CD14-positive monocyte (primary cell): ENCODE data around the gene TAPT1. TPM values are rescaled to one million over a fixed set of nuclear protein-coding genes. Genes with fewer than 3 reads are reported as not detected.

ENCODE experiments used
- DNase-seq, 3 donors: peaks; one replicate each; pipeline ENCODE4 v3.0.0-alpha.2; 2011 to 2022
- H2AFZ ChIP-seq: 2 replicates; pipeline ENCODE4 v1.6.0; 2012; ENCODE audit warnings: mild to moderate bottlenecking, low read depth, low read length, inconsistent platforms; ENCODE audit not compliant: insufficient read depth, poor library complexity, severe bottlenecking
- H3K27ac ChIP-seq, 2 donors: 1 replicate in 1 of 2; 2 replicates in 1 of 2; pipeline ENCODE4 v1.5.1; 2012 to 2013; ENCODE audit warnings: low read length in 2 of 2, control low read depth in 1 of 2, inconsistent platforms in 1 of 2, low read depth in 1 of 2, mild to moderate bottlenecking in 1 of 2
- H3K27me3 ChIP-seq, 2 donors: one replicate each; pipeline versions ENCODE4 v1.6.0 to v1.6.1; 2011 to 2013; ENCODE audit warnings: low read length in 2 of 2; ENCODE audit not compliant: control insufficient read depth in 2 of 2, insufficient read depth in 2 of 2
- H3K36me3 ChIP-seq, 2 donors: replicated peaks in 1 of 2; 1 replicate in 1 of 2; 2 replicates in 1 of 2; pipeline versions ENCODE4 v1.5.1 to v1.6.1; 2012 to 2013; ENCODE audit warnings: low read length in 2 of 2, control low read depth in 1 of 2, inconsistent platforms in 1 of 2, mild to moderate bottlenecking in 1 of 2; ENCODE audit not compliant: insufficient read depth in 2 of 2, control insufficient read depth in 1 of 2
- H3K4me1 ChIP-seq, 2 donors: 1 replicate in 1 of 2; 2 replicates in 1 of 2; pipeline versions ENCODE4 v1.5.1 to v1.6.1; 2012 to 2013; ENCODE audit warnings: low read length in 2 of 2, control low read depth in 1 of 2, inconsistent platforms in 1 of 2, mild to moderate bottlenecking in 1 of 2, moderate library complexity in 1 of 2; ENCODE audit not compliant: insufficient read depth in 2 of 2, control insufficient read depth in 1 of 2
- H3K4me2 ChIP-seq: replicated peaks from 2 replicates; pipeline ENCODE3; 2012; ENCODE audit warnings: low read length, moderate library complexity, mild to moderate bottlenecking; ENCODE audit not compliant: poor library complexity, severe bottlenecking; ENCODE audit errors: extremely low read depth
- H3K4me3 ChIP-seq, 3 experiments: fragments of 200-600 bp in 1 of 3; sonication (generic) in 1 of 3; replicated peaks in 1 of 3; 1 replicate in 2 of 3; 2 replicates in 1 of 3; pipeline ENCODE4 v1.5.1; 2011 to 2013; ENCODE audit warnings: low read length in 3 of 3, mild to moderate bottlenecking in 3 of 3, control low read depth in 2 of 3, low read depth in 2 of 3, inconsistent platforms in 1 of 3, moderate library complexity in 1 of 3
- H3K79me2 ChIP-seq: 2 replicates; pipeline ENCODE4 v1.6.0; 2012; ENCODE audit warnings: mild to moderate bottlenecking, control low read depth, inconsistent platforms, low read length, moderate library complexity; ENCODE audit not compliant: insufficient read depth
- H3K9ac ChIP-seq: 2 replicates; pipeline ENCODE4 v1.6.0; 2017; ENCODE audit warnings: low read length, mild to moderate bottlenecking; ENCODE audit not compliant: insufficient read depth, poor library complexity, severe bottlenecking
- H3K9me3 ChIP-seq, 2 donors: replicated peaks in 1 of 2; 1 replicate in 1 of 2; 2 replicates in 1 of 2; pipeline versions ENCODE4 v1.5.1 to v1.6.1; 2012 to 2013; ENCODE audit warnings: low read length in 2 of 2, control low read depth in 1 of 2; ENCODE audit not compliant: control insufficient read depth in 1 of 2, insufficient read depth in 1 of 2
- H4K20me1 ChIP-seq: 2 replicates; pipeline ENCODE4 v1.6.0; 2012; ENCODE audit warnings: mild to moderate bottlenecking, low read length, control low read depth, moderate library complexity; ENCODE audit not compliant: insufficient read depth
- H3K27ac Mint-ChIP-seq, 7 donors: one replicate each; pipeline ENCODE4 v1.8.0; 2020; ENCODE audit warnings: mild to moderate bottlenecking in 7 of 7, mixed read lengths in 7 of 7, moderate library complexity in 6 of 7, inconsistent platforms in 2 of 7
- H3K27me3 Mint-ChIP-seq, 3 donors: one replicate each; pipeline ENCODE4 v1.8.0; 2021 to 2022; ENCODE audit warnings: low read depth in 3 of 3, mild to moderate bottlenecking in 3 of 3, mixed read lengths in 3 of 3, moderate library complexity in 3 of 3, inconsistent platforms in 1 of 3
- H3K36me3 Mint-ChIP-seq, 2 donors: one replicate each; pipeline ENCODE4 v1.8.0; 2020; ENCODE audit warnings: mixed read lengths in 2 of 2, inconsistent platforms in 1 of 2, mild to moderate bottlenecking in 1 of 2
- H3K4me1 Mint-ChIP-seq: one replicate; pipeline ENCODE4 v1.8.0; 2020; ENCODE audit warnings: mild to moderate bottlenecking, mixed read lengths
- H3K4me3 Mint-ChIP-seq, 2 donors: one replicate each; pipeline ENCODE4 v1.8.0; 2020; ENCODE audit warnings: mild to moderate bottlenecking in 2 of 2, mixed read lengths in 2 of 2, moderate library complexity in 1 of 2
- H3K9me3 Mint-ChIP-seq, 7 donors: one replicate each; pipeline ENCODE4 v1.8.0; 2020 to 2022; ENCODE audit warnings: mixed read lengths in 7 of 7, mild to moderate bottlenecking in 6 of 7, moderate library complexity in 6 of 7, inconsistent platforms in 2 of 7
- WGBS: methylation state at CpG from one replicate; pipeline ENCODE4 v1.1.5; 2013; ENCODE audit warnings: missing lambda C conversion rate; ENCODE audit not compliant: insufficient coverage; 5-methylcytosine and 5-hydroxymethylcytosine counted together
- intact Hi-C, 2 donors: fragments of 100-400 bp; cut with micrococcal nuclease; formaldehyde crosslinking; loops; one replicate each; pipeline versions ENCODE4 v1.15.0 to v1.15.1; 2023
- polyA plus RNA-seq, 3 donors: library from polyadenylated mRNA; depleted of rRNA in 1 of 3; unstranded in 2 of 3; stranded (reverse) in 1 of 3; fragments of 300-500 nt in 2 of 3; fragments of >200 nt in 1 of 3; fragmentation: Illumina TruSeq in 2 of 3; gene quantifications; 1 replicate in 2 of 3; 2 replicates in 1 of 3; pipeline ENCODE4 v1.2.3, GENCODE V29; 2012 to 2021
- TF ChIP-seq, protein P1 (sequence below): fragments of 200-600 bp; IDR thresholded peaks from one replicate; pipeline ENCODE4 v1.8.0; 2022; ENCODE audit warnings: antibody characterized with exemption, mild to moderate bottlenecking

TAPT1 gene
- polyA plus RNA-seq, 3 donors, result 15.2 to 18.4 (median 16.0) TPM

DNA sequence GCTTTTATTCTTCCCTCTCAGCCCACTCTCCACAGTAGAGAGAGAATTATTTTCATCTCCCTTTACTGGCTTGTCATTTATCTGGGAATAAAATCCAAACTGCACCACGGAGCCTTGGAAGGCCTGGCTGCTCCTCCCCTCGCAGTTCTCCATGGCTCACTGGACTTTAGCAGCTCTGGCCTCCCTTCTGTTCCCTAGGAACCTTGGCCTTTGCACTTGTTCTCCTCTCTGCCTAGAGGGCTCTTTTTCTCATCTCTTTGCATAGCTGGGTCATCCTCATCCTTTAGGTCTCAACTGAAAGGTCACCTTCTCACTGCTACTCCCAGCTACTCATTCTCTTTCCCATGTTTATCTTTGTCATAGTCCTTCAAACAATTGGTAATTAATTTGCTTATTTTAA is 31.3 kb upstream of the TAPT1 start:
- H2AFZ ChIP-seq, result no peak overlapping the region
- WGBS, result 100% methylated on average over 2 of the region's 2 CpGs
- peaks cover 0 to 1% (median 0%) of the 10 kb centered on the region in 3 donors for H3K27me3 Mint-ChIP-seq

DNA sequence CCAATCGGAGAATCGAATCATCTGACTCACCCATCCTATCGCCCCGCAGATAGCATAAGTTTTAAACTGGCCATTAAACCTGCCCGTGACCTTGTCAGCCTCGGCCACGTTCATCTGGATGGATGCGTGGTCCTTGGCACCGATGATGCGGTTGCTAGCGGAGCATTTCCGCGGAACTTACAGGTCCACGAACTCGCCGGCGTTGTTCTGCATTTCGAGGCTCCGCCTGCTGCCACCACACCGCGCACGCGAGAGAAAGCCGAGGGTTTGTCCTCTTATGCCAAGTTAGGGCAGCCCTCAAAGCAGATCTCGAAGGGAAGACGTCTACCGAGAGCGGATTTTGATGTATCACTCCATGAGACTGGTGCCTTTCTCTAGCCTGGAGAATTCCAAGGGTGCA is 30.1 kb upstream of the TAPT1 start:
- Histone ChIP-seq H3K27me3 (no peaks in the 10 kb centered on the region), H4K20me1 (no peaks in the 10 kb centered on the region), H3K9me3 (peaks cover 0 to 6% of the 10 kb centered on the region in 2 donors), H3K4me1 (no peaks in the 10 kb centered on the region), H3K4me3 (no peak overlapping the region), H3K79me2 (no peaks in the 10 kb centered on the region), H3K27ac (no peak overlapping the region), H2AFZ (no peak overlapping the region), H3K4me2 (no peak overlapping the region), H3K9ac (no peak overlapping the region), H3K36me3 (peaks cover 0 to 17% of the 10 kb centered on the region in 2 donors)
- TF ChIP-seq, protein P1, sequence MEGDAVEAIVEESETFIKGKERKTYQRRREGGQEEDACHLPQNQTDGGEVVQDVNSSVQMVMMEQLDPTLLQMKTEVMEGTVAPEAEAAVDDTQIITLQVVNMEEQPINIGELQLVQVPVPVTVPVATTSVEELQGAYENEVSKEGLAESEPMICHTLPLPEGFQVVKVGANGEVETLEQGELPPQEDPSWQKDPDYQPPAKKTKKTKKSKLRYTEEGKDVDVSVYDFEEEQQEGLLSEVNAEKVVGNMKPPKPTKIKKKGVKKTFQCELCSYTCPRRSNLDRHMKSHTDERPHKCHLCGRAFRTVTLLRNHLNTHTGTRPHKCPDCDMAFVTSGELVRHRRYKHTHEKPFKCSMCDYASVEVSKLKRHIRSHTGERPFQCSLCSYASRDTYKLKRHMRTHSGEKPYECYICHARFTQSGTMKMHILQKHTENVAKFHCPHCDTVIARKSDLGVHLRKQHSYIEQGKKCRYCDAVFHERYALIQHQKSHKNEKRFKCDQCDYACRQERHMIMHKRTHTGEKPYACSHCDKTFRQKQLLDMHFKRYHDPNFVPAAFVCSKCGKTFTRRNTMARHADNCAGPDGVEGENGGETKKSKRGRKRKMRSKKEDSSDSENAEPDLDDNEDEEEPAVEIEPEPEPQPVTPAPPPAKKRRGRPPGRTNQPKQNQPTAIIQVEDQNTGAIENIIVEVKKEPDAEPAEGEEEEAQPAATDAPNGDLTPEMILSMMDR, result no peak
- Mint-ChIP-seq H3K9me3 (peaks cover 0 to 10% (median 6%) of the 10 kb centered on the region in 7 donors), H3K4me1 (peaks cover 9% of the 10 kb centered on the region), H3K27me3 (peaks cover 0 to 1% (median 0%) of the 10 kb centered on the region in 3 donors), H3K27ac (no peak overlapping the region), H3K4me3 (no peak overlapping the region), H3K36me3 (peaks cover 25 to 38% of the 10 kb centered on the region in 2 donors)
- WGBS, result 99% methylated on average over 28 of the region's 28 CpGs
- no peak for DNase-seq
- intact Hi-C loops, result loop anchor here in 1 of 2 donors (10.0 kb wide), 1 partner anchor 52 kb away; no protein-coding TSS in a partner anchor

More for the DNA sequence above, 31.3 kb upstream of the TAPT1 start:
- Histone ChIP-seq H3K27me3 (no peaks in the 10 kb centered on the region), H3K27ac (no peak overlapping the region), H3K9me3 (peaks cover 0 to 6% of the 10 kb centered on the region in 2 donors), H3K4me1 (no peaks in the 10 kb centered on the region), H3K36me3 (peaks cover 0 to 13% of the 10 kb centered on the region in 2 donors), H3K4me2 (no peak overlapping the region), H3K9ac (no peak overlapping the region), H3K79me2 (no peaks in the 10 kb centered on the region), H4K20me1 (no peaks in the 10 kb centered on the region), H3K4me3 (no peak overlapping the region)
- no peak overlapping the region for H3K4me3 Mint-ChIP-seq
- H3K27ac Mint-ChIP-seq, result no peak overlapping the region
- peaks cover 0 to 10% (median 6%) of the 10 kb centered on the region in 7 donors for H3K9me3 Mint-ChIP-seq
- peaks cover 21 to 34% of the 10 kb centered on the region in 2 donors for H3K36me3 Mint-ChIP-seq
- no peak for DNase-seq
- H3K4me1 Mint-ChIP-seq, result peaks cover 13% of the 10 kb centered on the region
- intact Hi-C loops, result loop anchor here in 1 of 2 donors (10.0 kb wide), 1 partner anchor 53 kb away; no protein-coding TSS in a partner anchor
- TF ChIP-seq, protein P1, result no peak
